ENCODE measurements around the gene APOA5. TPM values are rescaled to one million over a fixed set of nuclear protein-coding genes. Genes with fewer than 3 reads are reported as not detected.

Gene APOA5
- total and polyA plus RNA-seq, 2 of the 13 experiments (the other 11 are each of a cell fraction or from before 2014, with no cell fraction given), result 44.0 to 49.1 TPM

- peak; percentile 96 for TF ChIP-seq SAP130 (CRISPR knock-in tag; IDR thresholded peaks at IDR 0.05; ENCODE audit: low read depth)
- TF ChIP-seq SRSF4 (IDR thresholded peaks at IDR 0.05; ENCODE audit: low read depth, low read length, poor library complexity, severe bottlenecking), result no peak
- no peak for TF ChIP-seq HNRNPH1 (optimal IDR thresholded peaks at IDR 0.05; ENCODE audit: low read depth, low read length)
- peak; percentile 96 for TF ChIP-seq PHF21A (CRISPR knock-in tag; IDR thresholded peaks at IDR 0.05)
- no peak for TF ChIP-seq PHF20 (CRISPR knock-in tag; IDR thresholded peaks at IDR 0.05)
- TF ChIP-seq GLMP (CRISPR knock-in tag; IDR thresholded peaks at IDR 0.05; ENCODE audit: borderline replicate concordance), result no peak
- TF ChIP-seq CENPX (CRISPR knock-in tag; IDR thresholded peaks at IDR 0.05), result no peak
- TF ChIP-seq SP4 (CRISPR knock-in tag; IDR thresholded peaks at IDR 0.05), result peak; percentile 75; the same call in 1 of the 2 replicates
- no peak for TF ChIP-seq GMEB2 (CRISPR knock-in tag; IDR thresholded peaks at IDR 0.05; ENCODE audit: low read depth)
- TF ChIP-seq HNRNPL (IDR thresholded peaks at IDR 0.05; ENCODE audit: low read depth, low read length), result peak; percentile 73
- 0 out of 2 replicates have a peak, but pooled peaks have one; percentile 37 for TF ChIP-seq ATF5 (CRISPR knock-in tag; IDR thresholded peaks at IDR 0.05; ENCODE audit: low read depth)
- TF ChIP-seq TAF15 (IDR thresholded peaks at IDR 0.05; ENCODE audit: low read depth, low read length, poor library complexity, severe bottlenecking), result no peak
- TF ChIP-seq ZNF614 (CRISPR knock-in tag; IDR thresholded peaks at IDR 0.05; ENCODE audit: borderline replicate concordance), result peak; percentile 96
- TF ChIP-seq ZBTB43 (CRISPR knock-in tag; conservative IDR thresholded peaks at IDR 0.05), result peak; percentile 95
- TF ChIP-seq ZNF256 (CRISPR knock-in tag; conservative IDR thresholded peaks at IDR 0.05), result peak; percentile 50; the same call in 1 of the 2 replicates
- no peak for TF ChIP-seq BATF2 (CRISPR knock-in tag; IDR thresholded peaks at IDR 0.05)
- TF ChIP-seq SKIL (CRISPR knock-in tag; IDR thresholded peaks at IDR 0.05; ENCODE audit: borderline replicate concordance), result peak; percentile 97
- TF ChIP-seq ARNTL (CRISPR knock-in tag; IDR thresholded peaks at IDR 0.05), result peak; percentile 96
- peak; percentile 85 for TF ChIP-seq ZNF580 (CRISPR knock-in tag; IDR thresholded peaks at IDR 0.05; ENCODE audit: borderline replicate concordance, low read depth)
- no peak for TF ChIP-seq MYNN (CRISPR knock-in tag; IDR thresholded peaks at IDR 0.05; ENCODE audit: low read depth)
These were observed 40.9 kb upstream of the APOA5 start (continued) for GRCh38 chr11:116832350-116833290.

Measured in HepG2 (cell line).